ENCODE results near the gene FAM193B. TPM values are rescaled to one million over a fixed set of nuclear protein-coding genes. Genes with fewer than 3 reads are reported as not detected.
A peak's percentile ranks its signal among the peaks of the same experiment; 100 is the strongest.

Gene FAM193B
- total RNA-seq, 1 donor: 39.4 TPM

GRCh38 chr5:177519463-177520235 is 34.7 kb downstream of the FAM193B start:
- Histone ChIP-seq H3K4me1 (ENCODE audit: insufficient read depth, low read length) (peaks cover 28% of the 10 kb centered on the region), H3K4me3 (ENCODE audit: low read length) (no peak overlapping the region), H3K9me3 (ENCODE audit: low read depth, low read length) (no peaks in the 10 kb centered on the region), H3K27me3 (ENCODE audit: insufficient read depth, low read length) (no peaks in the 10 kb centered on the region)

GRCh38 chr5:177516601-177517568 is 37.5 kb downstream of the FAM193B start, which contains the start of gene DDX41:
DDX41 (minus strand) TSS chr5:177516961; CDS start chr5:177516945, 16 bp downstream.
- Histone ChIP-seq H3K9me3 (ENCODE audit: low read depth, low read length) (no peaks in the 10 kb centered on the region), H3K27me3 (ENCODE audit: insufficient read depth, low read length) (no peaks in the 10 kb centered on the region), H3K4me3 (ENCODE audit: low read length) (peak within 1 kb of the TSS; percentile 83), H3K4me1 (ENCODE audit: insufficient read depth, low read length) (peaks cover 31% of the 10 kb centered on the region)

GRCh38 chr5:177515580-177515979 is 38.8 kb downstream of the FAM193B start:
- no peaks in the 10 kb centered on the region for H3K27me3 ChIP-seq (ENCODE audit: insufficient read depth, low read length)
- peaks cover 44% of the 10 kb centered on the region for H3K4me1 ChIP-seq (ENCODE audit: insufficient read depth, low read length)
- no peaks in the 10 kb centered on the region for H3K9me3 ChIP-seq (ENCODE audit: low read depth, low read length)
- H3K4me3 ChIP-seq (ENCODE audit: low read length): no peak overlapping the region

- no peaks in the 10 kb centered on the region for H3K27me3 ChIP-seq (ENCODE audit: insufficient read depth, low read length)
- H3K9me3 ChIP-seq (ENCODE audit: low read depth, low read length): no peaks in the 10 kb centered on the region
- H3K4me1 ChIP-seq (ENCODE audit: insufficient read depth, low read length): peaks cover 53% of the 10 kb centered on the region
- H3K4me3 ChIP-seq (ENCODE audit: low read length): no peak overlapping the region
These were observed 39.8 kb downstream of the FAM193B start for GRCh38 chr5:177514541-177514940.

GRCh38 chr5:177513500-177513899 is 40.9 kb downstream of the FAM193B start:
- H3K4me3 ChIP-seq (ENCODE audit: low read length): no peak overlapping the region
- no peaks in the 10 kb centered on the region for H3K27me3 ChIP-seq (ENCODE audit: insufficient read depth, low read length)
- H3K4me1 ChIP-seq (ENCODE audit: insufficient read depth, low read length): peaks cover 50% of the 10 kb centered on the region
- no peaks in the 10 kb centered on the region for H3K9me3 ChIP-seq (ENCODE audit: low read depth, low read length)

- no peak overlapping the region for H3K4me3 ChIP-seq (ENCODE audit: low read length)
- peaks cover 56% of the 10 kb centered on the region for H3K4me1 ChIP-seq (ENCODE audit: insufficient read depth, low read length)
- H3K27me3 ChIP-seq (ENCODE audit: insufficient read depth, low read length): no peaks in the 10 kb centered on the region
- H3K9me3 ChIP-seq (ENCODE audit: low read depth, low read length): no peaks in the 10 kb centered on the region
These were observed 41.5 kb downstream of the FAM193B start for GRCh38 chr5:177512736-177513380.

GRCh38 chr5:177511796-177512675 is 42.3 kb downstream of the FAM193B start:
- H3K27me3 ChIP-seq (ENCODE audit: insufficient read depth, low read length): no peaks in the 10 kb centered on the region
- H3K4me3 ChIP-seq (ENCODE audit: low read length): no peak overlapping the region
- peaks cover 59% of the 10 kb centered on the region for H3K4me1 ChIP-seq (ENCODE audit: insufficient read depth, low read length)

GRCh38 chr5:177511181-177511580 is 43.2 kb downstream of the FAM193B start:
- no peaks in the 10 kb centered on the region for H3K9me3 ChIP-seq (ENCODE audit: low read depth, low read length)
- H3K4me3 ChIP-seq (ENCODE audit: low read length): no peak overlapping the region
- H3K4me1 ChIP-seq (ENCODE audit: insufficient read depth, low read length): peaks cover 61% of the 10 kb centered on the region
- no peaks in the 10 kb centered on the region for H3K27me3 ChIP-seq (ENCODE audit: insufficient read depth, low read length)

More at GRCh38 chr5:177511796-177512675, 42.3 kb downstream of the FAM193B start:
- no peaks in the 10 kb centered on the region for H3K9me3 ChIP-seq (ENCODE audit: low read depth, low read length)

- Histone ChIP-seq H3K27me3 (ENCODE audit: insufficient read depth, low read length) (no peaks in the 10 kb centered on the region), H3K4me1 (ENCODE audit: insufficient read depth, low read length) (peaks cover 55% of the 10 kb centered on the region), H3K4me3 (ENCODE audit: low read length) (peak overlapping the region; percentile 79), H3K9me3 (ENCODE audit: low read depth, low read length) (no peaks in the 10 kb centered on the region)
These were observed 43.8 kb downstream of the FAM193B start for GRCh38 chr5:177510567-177511053.

GRCh38 chr5:177509991-177510566 is 44.3 kb downstream of the FAM193B start:
- H3K4me1 ChIP-seq (ENCODE audit: insufficient read depth, low read length): peaks cover 50% of the 10 kb centered on the region
- peak overlapping the region; percentile 79 for H3K4me3 ChIP-seq (ENCODE audit: low read length)
- no peaks in the 10 kb centered on the region for H3K27me3 ChIP-seq (ENCODE audit: insufficient read depth, low read length)
- H3K9me3 ChIP-seq (ENCODE audit: low read depth, low read length): no peaks in the 10 kb centered on the region

- Histone ChIP-seq H3K4me3 (ENCODE audit: low read length) (peak within 1 kb of the TSS; percentile 79), H3K4me1 (ENCODE audit: insufficient read depth, low read length) (peaks cover 47% of the 10 kb centered on the region)
These were observed 44.9 kb downstream of the FAM193B start, which contains the start of gene DOK3 for GRCh38 chr5:177509381-177509951. DOK3 (minus strand) TSS chr5:177509826; CDS start chr5:177509540, 286 bp downstream.

GRCh38 chr5:177508837-177509236 is 45.5 kb downstream of the FAM193B start:
- Histone ChIP-seq H3K4me3 (ENCODE audit: low read length) (peak overlapping the region; percentile 79), H3K9me3 (ENCODE audit: low read depth, low read length) (no peaks in the 10 kb centered on the region), H3K27me3 (ENCODE audit: insufficient read depth, low read length) (no peaks in the 10 kb centered on the region), H3K4me1 (ENCODE audit: insufficient read depth, low read length) (peaks cover 50% of the 10 kb centered on the region)

More at GRCh38 chr5:177509381-177509951, 44.9 kb downstream of the FAM193B start, which contains the start of gene DOK3:
- Histone ChIP-seq H3K27me3 (ENCODE audit: insufficient read depth, low read length) (no peaks in the 10 kb centered on the region), H3K9me3 (ENCODE audit: low read depth, low read length) (no peaks in the 10 kb centered on the region)

- peaks cover 56% of the 10 kb centered on the region for H3K4me1 ChIP-seq (ENCODE audit: insufficient read depth, low read length)
- no peaks in the 10 kb centered on the region for H3K27me3 ChIP-seq (ENCODE audit: insufficient read depth, low read length)
- H3K9me3 ChIP-seq (ENCODE audit: low read depth, low read length): no peaks in the 10 kb centered on the region
- H3K4me3 ChIP-seq (ENCODE audit: low read length): peak overlapping the region; percentile 79
These were observed 46.1 kb downstream of the FAM193B start for GRCh38 chr5:177508221-177508611.
